ENCODE measurements around the gene SCN11A.

DNA sequence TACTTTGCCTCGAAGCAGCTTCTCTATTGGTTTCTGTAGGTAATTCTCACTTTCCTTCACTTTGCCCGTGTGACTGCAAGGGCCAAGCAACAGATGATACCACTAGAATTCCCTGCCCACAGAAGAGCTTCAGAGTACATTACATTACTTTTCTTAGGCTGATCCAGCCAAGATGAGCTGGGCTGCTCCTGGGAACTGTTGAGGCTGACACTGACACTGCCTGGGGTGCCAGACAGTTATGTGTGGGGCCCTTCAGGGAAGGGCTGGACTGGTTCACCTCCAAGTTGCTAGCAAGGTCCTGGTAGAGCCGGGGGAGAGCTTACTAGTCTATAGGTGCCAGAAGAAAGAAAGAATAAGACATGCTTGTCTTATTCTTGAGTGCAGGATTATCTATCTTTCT, 36.7 kb upstream of the SCN11A start:
- TF ChIP-seq EZH2 (IDR thresholded peaks at IDR 0.05; ENCODE audit: borderline replicate concordance, low read depth, low read length, poor library complexity, severe bottlenecking): no peak
- TF ChIP-seq, protein P1, sequence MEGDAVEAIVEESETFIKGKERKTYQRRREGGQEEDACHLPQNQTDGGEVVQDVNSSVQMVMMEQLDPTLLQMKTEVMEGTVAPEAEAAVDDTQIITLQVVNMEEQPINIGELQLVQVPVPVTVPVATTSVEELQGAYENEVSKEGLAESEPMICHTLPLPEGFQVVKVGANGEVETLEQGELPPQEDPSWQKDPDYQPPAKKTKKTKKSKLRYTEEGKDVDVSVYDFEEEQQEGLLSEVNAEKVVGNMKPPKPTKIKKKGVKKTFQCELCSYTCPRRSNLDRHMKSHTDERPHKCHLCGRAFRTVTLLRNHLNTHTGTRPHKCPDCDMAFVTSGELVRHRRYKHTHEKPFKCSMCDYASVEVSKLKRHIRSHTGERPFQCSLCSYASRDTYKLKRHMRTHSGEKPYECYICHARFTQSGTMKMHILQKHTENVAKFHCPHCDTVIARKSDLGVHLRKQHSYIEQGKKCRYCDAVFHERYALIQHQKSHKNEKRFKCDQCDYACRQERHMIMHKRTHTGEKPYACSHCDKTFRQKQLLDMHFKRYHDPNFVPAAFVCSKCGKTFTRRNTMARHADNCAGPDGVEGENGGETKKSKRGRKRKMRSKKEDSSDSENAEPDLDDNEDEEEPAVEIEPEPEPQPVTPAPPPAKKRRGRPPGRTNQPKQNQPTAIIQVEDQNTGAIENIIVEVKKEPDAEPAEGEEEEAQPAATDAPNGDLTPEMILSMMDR (conservative IDR thresholded peaks at IDR 0.05; ENCODE audit: low read depth, low read length): no peak

All from A673 (cell line).